ENCODE data around the gene SLC47A2.

SLC47A2 gene

GRCh38 chr17:19726631-19727376 is 10.4 kb upstream of the SLC47A2 start:
- no peak overlapping the region for H3K4me3 ChIP-seq (ENCODE audit: low read depth, low read length)
- no peak for TF ChIP-seq CTCF (IDR thresholded peaks at IDR 0.05; ENCODE audit: control insufficient read depth, extremely low read depth, insufficient read depth)
- DNase-seq (ENCODE audit: low read depth), result no peak

- no peak for TF ChIP-seq CTCF (IDR thresholded peaks at IDR 0.05; ENCODE audit: control insufficient read depth, extremely low read depth, insufficient read depth)
- DNase-seq (ENCODE audit: low read depth), result no peak
These were observed 9.1 kb upstream of the SLC47A2 start for GRCh38 chr17:19725486-19725885.

GRCh38 chr17:19724501-19725420 is 8.4 kb upstream of the SLC47A2 start:
- TF ChIP-seq CTCF (IDR thresholded peaks at IDR 0.05; ENCODE audit: control insufficient read depth, extremely low read depth, insufficient read depth), result no peak
- no peak for DNase-seq (ENCODE audit: low read depth)
- H3K4me3 ChIP-seq (ENCODE audit: low read depth, low read length), result no peak overlapping the region

More at GRCh38 chr17:19725486-19725885, 9.1 kb upstream of the SLC47A2 start:
- H3K4me3 ChIP-seq (ENCODE audit: low read depth, low read length), result no peak overlapping the region

DNA sequence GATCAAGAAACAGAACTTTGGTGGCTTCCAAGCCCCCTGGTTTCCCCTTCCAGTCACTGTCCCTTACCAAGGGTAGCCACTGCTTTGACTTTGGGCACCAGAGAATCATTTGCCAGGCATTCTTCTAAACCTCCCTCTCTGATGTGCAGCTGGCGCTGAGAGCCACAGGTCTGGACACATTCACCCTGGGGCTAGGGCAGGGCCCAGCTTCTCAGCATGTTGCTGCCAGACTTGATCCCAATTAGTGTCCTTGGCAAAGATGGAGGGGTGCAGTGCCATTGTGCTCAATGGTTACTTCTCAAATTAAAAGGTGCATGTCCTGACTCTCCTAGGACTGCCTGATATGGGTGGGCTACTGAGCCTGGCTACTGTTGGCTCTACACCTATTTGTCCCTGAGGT is 7.6 kb upstream of the SLC47A2 start:
- DNase-seq (ENCODE audit: low read depth), result no peak
- TF ChIP-seq CTCF (IDR thresholded peaks at IDR 0.05; ENCODE audit: control insufficient read depth, extremely low read depth, insufficient read depth), result no peak
- no peak overlapping the region for H3K4me3 ChIP-seq (ENCODE audit: low read depth, low read length)

- no peak for DNase-seq (ENCODE audit: low read depth)
- H3K4me3 ChIP-seq (ENCODE audit: low read depth, low read length), result no peak overlapping the region
- no peak for TF ChIP-seq CTCF (IDR thresholded peaks at IDR 0.05; ENCODE audit: control insufficient read depth, extremely low read depth, insufficient read depth)
These were observed 4.4 kb upstream of the SLC47A2 start for GRCh38 chr17:19720631-19721426.

GRCh38 chr17:19720210-19720475 is 3.8 kb upstream of the SLC47A2 start:
- H3K4me3 ChIP-seq (ENCODE audit: low read depth, low read length), result no peak overlapping the region
- TF ChIP-seq CTCF (IDR thresholded peaks at IDR 0.05; ENCODE audit: control insufficient read depth, extremely low read depth, insufficient read depth), result no peak
- DNase-seq (ENCODE audit: low read depth), result no peak
